ENCODE results near the gene PTX4. TPM values are rescaled to one million over a fixed set of nuclear protein-coding genes. Genes with fewer than 3 reads are reported as not detected.

Gene PTX4
- total and polyA plus RNA-seq, 4 donors: 0.08 to 0.61 TPM; not detected in 2

DNA sequence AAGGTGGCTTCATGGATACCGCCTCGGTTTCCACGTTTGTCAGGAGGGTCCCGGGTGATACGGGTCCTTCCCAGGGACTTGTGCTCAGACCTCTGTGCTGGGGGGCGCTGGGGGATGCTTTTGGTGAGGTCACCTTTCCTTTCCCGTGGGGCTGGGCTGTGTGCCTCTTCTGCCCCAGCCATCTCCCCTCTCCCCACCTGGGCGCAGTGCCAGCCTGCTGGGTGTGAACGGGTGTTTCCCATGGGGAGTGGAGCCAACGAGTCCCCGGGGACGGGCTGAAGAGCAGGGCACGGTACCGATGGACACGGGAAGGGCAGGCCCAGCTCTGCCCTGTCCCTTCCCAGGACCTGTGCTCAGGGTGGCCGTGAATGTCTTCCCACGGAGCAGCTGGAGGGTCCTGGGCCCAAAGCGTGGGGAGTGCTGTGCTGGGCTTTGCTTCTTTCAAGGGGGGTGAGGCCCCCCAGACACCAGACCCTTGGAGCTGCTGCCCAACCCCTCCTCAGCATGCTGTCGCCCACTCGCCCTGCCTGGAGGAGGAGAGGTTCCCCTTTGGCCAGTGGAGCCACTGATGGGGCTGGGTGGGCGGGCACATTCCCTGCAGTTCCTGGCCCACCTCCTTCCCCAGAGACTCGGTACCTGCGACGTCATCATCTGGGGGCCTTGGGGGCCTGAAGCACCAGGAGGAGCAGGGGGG, 19.9 kb upstream of the PTX4 start:
- no peak overlapping the region for H3K4me3 ChIP-seq (ENCODE audit: low read depth in 1 of 3, low read length in 3 of 3)
- H3K27ac ChIP-seq (ENCODE audit: low read depth in 1 of 2, low read length in 2 of 2): no peak overlapping the region
- H3K36me3 ChIP-seq (ENCODE audit: control insufficient read depth in 4 of 4, insufficient read depth in 3 of 4, low read depth in 1 of 4, low read length in 3 of 4): peaks cover 0 to 22% (median 4%) of the 10 kb centered on the region in 4 donors
- 93% methylated on average over 24 of the region's 24 CpGs for WGBS
- DNase-seq (ENCODE audit: low spot score): no peak
- TF ChIP-seq FOXA2 (IDR thresholded peaks at IDR 0.05) (no peak), SP1 (IDR thresholded peaks at IDR 0.05) (no peak), EGR1 (IDR thresholded peaks at IDR 0.05; ENCODE audit: low read depth in 2 of 2) (no peak), FOXA1 (IDR thresholded peaks at IDR 0.05) (no peak), HNF4A (conservative IDR thresholded peaks at IDR 0.05) (no peak), NR2F2 (IDR thresholded peaks at IDR 0.05) (no peak), YY1 (IDR thresholded peaks at IDR 0.05) (no peak), CTCF (IDR thresholded peaks at IDR 0.05; ENCODE audit: low read depth, low read length, missing input control) (no peak)
- H3K9ac ChIP-seq (ENCODE audit: low read depth in 1 of 2, low read length in 2 of 2): no peak overlapping the region
- no peaks in the 10 kb centered on the region for H3K9me3 ChIP-seq (ENCODE audit: control insufficient read depth in 4 of 4, low read length in 3 of 4)
- H3K4me1 ChIP-seq (ENCODE audit: control insufficient read depth in 4 of 4, insufficient read depth in 4 of 4, low read length in 3 of 4): peaks cover 0 to 4% (median under 1%) of the 10 kb centered on the region in 4 donors
- H3K27me3 ChIP-seq (ENCODE audit: control insufficient read depth in 4 of 4, insufficient read depth in 4 of 4, low read length in 3 of 4): no peaks in the 10 kb centered on the region

GRCh38 chr16:1506494-1507213, 17.9 kb upstream of the PTX4 start:
- no peak overlapping the region for H3K9ac ChIP-seq (ENCODE audit: low read depth in 1 of 2, low read length in 2 of 2)
- no peak for DNase-seq (ENCODE audit: low spot score)
- peaks cover 0 to 2% (median under 1%) of the 10 kb centered on the region in 4 donors for H3K4me1 ChIP-seq (ENCODE audit: control insufficient read depth in 4 of 4, insufficient read depth in 4 of 4, low read length in 3 of 4)
- no peak overlapping the region for H3K27ac ChIP-seq (ENCODE audit: low read depth in 1 of 2, low read length in 2 of 2)
- H3K27me3 ChIP-seq (ENCODE audit: control insufficient read depth in 4 of 4, insufficient read depth in 4 of 4, low read length in 3 of 4): no peaks in the 10 kb centered on the region
- H3K4me3 ChIP-seq (ENCODE audit: low read depth in 1 of 3, low read length in 3 of 3): no peak overlapping the region
- peaks cover 4 to 30% (median 15%) of the 10 kb centered on the region in 4 donors for H3K36me3 ChIP-seq (ENCODE audit: control insufficient read depth in 4 of 4, insufficient read depth in 3 of 4, low read depth in 1 of 4, low read length in 3 of 4)
- 92% methylated on average over 37 of the region's 37 CpGs for WGBS
- TF ChIP-seq CTCF (IDR thresholded peaks at IDR 0.05; ENCODE audit: low read depth, low read length, missing input control) (no peak), FOXA1 (IDR thresholded peaks at IDR 0.05) (no peak), EGR1 (IDR thresholded peaks at IDR 0.05; ENCODE audit: low read depth in 2 of 2) (no peak), GABPA (IDR thresholded peaks at IDR 0.05 in 1 of 2, conservative IDR thresholded peaks at IDR 0.05 in 1 of 2) (no peak), MAX (IDR thresholded peaks at IDR 0.05) (no peak), YY1 (IDR thresholded peaks at IDR 0.05) (no peak), HNF4A (conservative IDR thresholded peaks at IDR 0.05) (no peak), NR2F2 (IDR thresholded peaks at IDR 0.05) (no peak), ZBTB33 (IDR thresholded peaks at IDR 0.05) (no peak), ATF3 (IDR thresholded peaks at IDR 0.05) (no peak)
- TF ChIP-seq, protein P1, sequence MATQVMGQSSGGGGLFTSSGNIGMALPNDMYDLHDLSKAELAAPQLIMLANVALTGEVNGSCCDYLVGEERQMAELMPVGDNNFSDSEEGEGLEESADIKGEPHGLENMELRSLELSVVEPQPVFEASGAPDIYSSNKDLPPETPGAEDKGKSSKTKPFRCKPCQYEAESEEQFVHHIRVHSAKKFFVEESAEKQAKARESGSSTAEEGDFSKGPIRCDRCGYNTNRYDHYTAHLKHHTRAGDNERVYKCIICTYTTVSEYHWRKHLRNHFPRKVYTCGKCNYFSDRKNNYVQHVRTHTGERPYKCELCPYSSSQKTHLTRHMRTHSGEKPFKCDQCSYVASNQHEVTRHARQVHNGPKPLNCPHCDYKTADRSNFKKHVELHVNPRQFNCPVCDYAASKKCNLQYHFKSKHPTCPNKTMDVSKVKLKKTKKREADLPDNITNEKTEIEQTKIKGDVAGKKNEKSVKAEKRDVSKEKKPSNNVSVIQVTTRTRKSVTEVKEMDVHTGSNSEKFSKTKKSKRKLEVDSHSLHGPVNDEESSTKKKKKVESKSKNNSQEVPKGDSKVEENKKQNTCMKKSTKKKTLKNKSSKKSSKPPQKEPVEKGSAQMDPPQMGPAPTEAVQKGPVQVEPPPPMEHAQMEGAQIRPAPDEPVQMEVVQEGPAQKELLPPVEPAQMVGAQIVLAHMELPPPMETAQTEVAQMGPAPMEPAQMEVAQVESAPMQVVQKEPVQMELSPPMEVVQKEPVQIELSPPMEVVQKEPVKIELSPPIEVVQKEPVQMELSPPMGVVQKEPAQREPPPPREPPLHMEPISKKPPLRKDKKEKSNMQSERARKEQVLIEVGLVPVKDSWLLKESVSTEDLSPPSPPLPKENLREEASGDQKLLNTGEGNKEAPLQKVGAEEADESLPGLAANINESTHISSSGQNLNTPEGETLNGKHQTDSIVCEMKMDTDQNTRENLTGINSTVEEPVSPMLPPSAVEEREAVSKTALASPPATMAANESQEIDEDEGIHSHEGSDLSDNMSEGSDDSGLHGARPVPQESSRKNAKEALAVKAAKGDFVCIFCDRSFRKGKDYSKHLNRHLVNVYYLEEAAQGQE (IDR thresholded peaks at IDR 0.05): no peak
- H3K9me3 ChIP-seq (ENCODE audit: control insufficient read depth in 4 of 4, low read length in 3 of 4): no peaks in the 10 kb centered on the region

All from liver (tissue), 9 donors.